ENCODE measurements around the gene MEN1.

Gene MEN1

GRCh38 chr11:64801158-64801464 is 9.2 kb downstream of the MEN1 start:
- DNase-seq, result no peak

- DNase-seq, result no peak
These were observed 9.8 kb downstream of the MEN1 start for GRCh38 chr11:64800303-64801157.

GRCh38 chr11:64799623-64800302 is 10.6 kb downstream of the MEN1 start:
- DNase-seq, result no peak

GRCh38 chr11:64799256-64799622 is 11.1 kb downstream of the MEN1 start:
- no peak for DNase-seq

- DNase-seq, result no peak
These were observed 13.4 kb downstream of the MEN1 start for GRCh38 chr11:64796757-64797541.

- DNase-seq, result no peak
These were observed 14.1 kb downstream of the MEN1 start for GRCh38 chr11:64796047-64796756.

GRCh38 chr11:64794526-64794925 is 15.8 kb downstream of the MEN1 start:
- DNase-seq, result no peak

- no peak for DNase-seq
These were observed 16.8 kb downstream of the MEN1 start for GRCh38 chr11:64793271-64794160.

- no peak for DNase-seq
These were observed 17.9 kb downstream of the MEN1 start for GRCh38 chr11:64792482-64792881.

- no peak for DNase-seq
These were observed 18.5 kb downstream of the MEN1 start for GRCh38 chr11:64791781-64792291.

- DNase-seq, result no peak
These were observed 19.9 kb downstream of the MEN1 start for GRCh38 chr11:64790205-64791095.

GRCh38 chr11:64789331-64790204 is 20.8 kb downstream of the MEN1 start:
- no peak for DNase-seq

GRCh38 chr11:64788321-64789215 is 21.8 kb downstream of the MEN1 start:
- no peak for DNase-seq

- DNase-seq, result peak; percentile 47 to 52
These were observed 22.6 kb downstream of the MEN1 start for GRCh38 chr11:64787526-64788320.

GRCh38 chr11:64786308-64786707 is 24.0 kb downstream of the MEN1 start:
- no peak for DNase-seq

- DNase-seq, result no peak
These were observed 25.4 kb downstream of the MEN1 start for GRCh38 chr11:64784813-64785581.
